Natural killer cell treated with Interleukin-12 subunit alpha and Interleukin-12 subunit beta and Interleukin-15 and Interleukin-18, amount 100 ng/mL, for 72 hours (primary cell): Measurements from ENCODE around the gene FAM3B. TPM values are rescaled to one million over a fixed set of nuclear protein-coding genes. Genes with fewer than 3 reads are reported as not detected.
A peak's percentile ranks its signal among the peaks of the same experiment; 100 is the strongest.

Source experiments
- ATAC-seq, 2 donors: fragments of 150-1000 bp; cut with Tn5 transposase in 1 of 2; sonication (Bioruptor Pico), chemical (Tn5 transposase) in 1 of 2; 2 replicates each; pipeline ENCODE4 v1.10.0; 2021
- DNase-seq: peaks from one replicate; pipeline ENCODE4 v3.0.0; 2022; ENCODE audit warnings: low spot score
- H3K27ac Mint-ChIP-seq, 2 donors: 1 replicate in 1 of 2; 2 replicates in 1 of 2; pipeline ENCODE4 v1.8.0; 2022; ENCODE audit warnings: mixed read lengths in 2 of 2, mild to moderate bottlenecking in 1 of 2, moderate library complexity in 1 of 2
- H3K27me3 Mint-ChIP-seq, 2 donors: 1 replicate in 1 of 2; 2 replicates in 1 of 2; pipeline ENCODE4 v1.8.0; 2022; ENCODE audit warnings: mixed read lengths in 2 of 2
- H3K36me3 Mint-ChIP-seq: one replicate; pipeline ENCODE4 v1.8.0; 2022; ENCODE audit warnings: mixed read lengths
- H3K4me1 Mint-ChIP-seq, 2 donors: 1 replicate in 1 of 2; 2 replicates in 1 of 2; pipeline ENCODE4 v1.8.0; 2022; ENCODE audit warnings: low read depth in 2 of 2, mixed read lengths in 2 of 2, mild to moderate bottlenecking in 1 of 2
- H3K4me3 Mint-ChIP-seq: one replicate; pipeline ENCODE4 v1.8.0; 2022; ENCODE audit warnings: mixed read lengths
- H3K9me3 Mint-ChIP-seq: 2 replicates; pipeline ENCODE4 v1.8.0; 2022; ENCODE audit warnings: mixed read lengths
- total RNA-seq, 2 donors: library from RNA; stranded (reverse); gene quantifications; one replicate each; pipeline ENCODE4 v1.2.3, GENCODE V29; 2022

The FAM3B gene
- total RNA-seq, 2 donors from 2014 or later = not detected

GRCh38 chr21:41373253-41373652 lies 56.7 kb downstream of the FAM3B start:
- DNase-seq (no peak), ATAC-seq (no peak)
- Mint-ChIP-seq H3K27me3 (no peaks in the 10 kb centered on the region), H3K27ac (no peak overlapping the region), H3K4me3 (no peak overlapping the region), H3K9me3 (no peaks in the 10 kb centered on the region), H3K4me1 (peaks cover 21 to 26% of the 10 kb centered on the region in 2 donors), H3K36me3 (peaks cover 4% of the 10 kb centered on the region)

DNA sequence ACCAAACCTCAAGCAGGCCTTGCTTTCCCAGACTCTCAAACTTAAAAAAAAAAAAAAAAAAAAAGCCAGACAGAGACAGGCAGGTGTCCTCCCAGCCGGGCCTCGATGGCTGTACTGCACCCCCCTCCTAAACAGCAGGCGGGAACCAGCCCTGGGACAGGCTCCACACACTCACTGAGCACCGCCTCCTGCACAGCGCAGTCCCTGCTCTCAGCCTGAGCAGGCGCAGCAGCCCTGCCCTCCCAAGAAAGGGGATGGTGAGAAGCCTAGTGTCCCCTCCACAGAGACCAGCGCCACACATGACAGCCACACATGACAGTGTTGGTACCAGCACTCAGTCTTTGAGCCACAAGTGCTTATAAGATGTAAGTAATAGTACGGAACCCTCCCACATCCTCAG lies 57.2 kb downstream of the FAM3B start:
- peaks cover 4% of the 10 kb centered on the region for H3K36me3 Mint-ChIP-seq
- H3K4me1 Mint-ChIP-seq = peaks cover 18 to 26% of the 10 kb centered on the region in 2 donors
- DNase-seq (no peak), ATAC-seq (no peak)
- H3K27me3 Mint-ChIP-seq = no peaks in the 10 kb centered on the region
- H3K27ac Mint-ChIP-seq = no peak overlapping the region
- H3K4me3 Mint-ChIP-seq = no peak overlapping the region
- H3K9me3 Mint-ChIP-seq = no peaks in the 10 kb centered on the region

GRCh38 chr21:41374177-41374712 lies 57.6 kb downstream of the FAM3B start:
- ATAC-seq = no peak
- no peak for DNase-seq
- no peak overlapping the region for H3K4me3 Mint-ChIP-seq
- H3K4me1 Mint-ChIP-seq = peaks cover 15 to 26% of the 10 kb centered on the region in 2 donors
- H3K36me3 Mint-ChIP-seq = peaks cover 4% of the 10 kb centered on the region
- H3K27me3 Mint-ChIP-seq = no peaks in the 10 kb centered on the region
- no peaks in the 10 kb centered on the region for H3K9me3 Mint-ChIP-seq
- no peak overlapping the region for H3K27ac Mint-ChIP-seq

GRCh38 chr21:41374867-41375533 lies 58.4 kb downstream of the FAM3B start:
- DNase-seq (no peak), ATAC-seq (peak in 1 of 2 donors; percentile 50)
- Mint-ChIP-seq H3K27ac (peak overlapping the region in 1 of 2 donors; percentile 57), H3K4me1 (peaks cover 12 to 24% of the 10 kb centered on the region in 2 donors), H3K4me3 (no peak overlapping the region), H3K9me3 (no peaks in the 10 kb centered on the region), H3K27me3 (no peaks in the 10 kb centered on the region), H3K36me3 (peaks cover 4% of the 10 kb centered on the region)

DNA sequence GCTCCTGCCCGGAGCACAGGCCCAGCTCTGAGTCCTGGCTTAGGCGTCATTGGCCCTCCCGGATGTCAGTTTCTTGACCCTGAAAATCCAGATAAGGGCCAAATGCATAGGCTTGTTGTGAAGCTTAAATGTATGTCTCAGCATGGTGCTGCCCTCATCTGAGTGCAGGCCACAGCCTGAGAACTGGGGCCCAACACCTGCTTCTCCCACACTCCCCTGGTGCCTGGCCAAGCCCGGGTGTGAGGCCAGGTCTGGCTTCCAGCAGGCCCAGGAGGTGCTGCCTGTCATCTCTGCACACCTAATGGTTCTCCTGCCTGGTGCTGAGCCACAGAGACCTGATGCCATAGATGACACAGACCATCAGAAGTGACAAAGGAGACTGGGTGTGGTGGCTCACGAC lies 59.3 kb downstream of the FAM3B start:
- Mint-ChIP-seq H3K9me3 (no peaks in the 10 kb centered on the region), H3K4me1 (peaks cover 6 to 15% of the 10 kb centered on the region in 2 donors), H3K4me3 (no peak overlapping the region), H3K36me3 (peaks cover 4% of the 10 kb centered on the region), H3K27me3 (no peaks in the 10 kb centered on the region), H3K27ac (no peak overlapping the region)
- no peak for DNase-seq
- no peak for ATAC-seq

- Mint-ChIP-seq H3K4me3 (no peak overlapping the region), H3K36me3 (peaks cover 4% of the 10 kb centered on the region), H3K27me3 (no peaks in the 10 kb centered on the region), H3K4me1 (peaks cover 5 to 6% of the 10 kb centered on the region in 2 donors), H3K27ac (no peak overlapping the region), H3K9me3 (no peaks in the 10 kb centered on the region)
- DNase-seq = no peak
- ATAC-seq = no peak
These were observed 61.1 kb downstream of the FAM3B start for GRCh38 chr21:41377715-41378114.

DNA sequence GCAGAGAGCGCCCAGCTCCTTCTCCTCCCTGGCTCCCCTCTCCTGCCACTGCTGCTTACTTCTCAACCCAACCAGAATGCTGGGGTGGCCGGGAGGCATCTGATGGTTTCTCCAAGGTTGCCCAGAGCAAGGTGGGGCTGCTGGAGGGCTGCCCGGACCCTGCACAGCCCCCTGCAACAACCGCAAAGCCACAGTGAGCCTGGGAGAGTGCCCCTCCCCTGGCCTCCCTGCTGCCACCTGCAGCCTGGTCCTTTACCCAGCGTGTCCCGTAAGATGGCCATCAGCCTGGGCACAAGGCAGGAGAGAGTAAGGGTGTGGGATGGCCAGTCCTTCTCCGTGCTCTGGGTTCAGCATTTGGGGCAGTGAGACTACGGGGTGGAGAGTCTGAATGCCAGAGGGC lies 62.2 kb downstream of the FAM3B start:
- H3K27me3 Mint-ChIP-seq = no peaks in the 10 kb centered on the region
- no peaks in the 10 kb centered on the region for H3K9me3 Mint-ChIP-seq
- H3K27ac Mint-ChIP-seq = no peak overlapping the region
- H3K36me3 Mint-ChIP-seq = peaks cover 4% of the 10 kb centered on the region
- no peak for DNase-seq
- no peak overlapping the region for H3K4me3 Mint-ChIP-seq
- no peak for ATAC-seq
- peaks cover 5 to 6% of the 10 kb centered on the region in 2 donors for H3K4me1 Mint-ChIP-seq

- no peak overlapping the region for H3K4me3 Mint-ChIP-seq
- H3K36me3 Mint-ChIP-seq = peaks cover 4% of the 10 kb centered on the region
- H3K4me1 Mint-ChIP-seq = peaks cover 2 to 3% of the 10 kb centered on the region in 2 donors
- no peak for DNase-seq
- H3K27me3 Mint-ChIP-seq = no peaks in the 10 kb centered on the region
- no peak for ATAC-seq
- H3K27ac Mint-ChIP-seq = no peak overlapping the region
- no peaks in the 10 kb centered on the region for H3K9me3 Mint-ChIP-seq
These were observed 63.3 kb downstream of the FAM3B start for GRCh38 chr21:41379901-41380300.

DNA sequence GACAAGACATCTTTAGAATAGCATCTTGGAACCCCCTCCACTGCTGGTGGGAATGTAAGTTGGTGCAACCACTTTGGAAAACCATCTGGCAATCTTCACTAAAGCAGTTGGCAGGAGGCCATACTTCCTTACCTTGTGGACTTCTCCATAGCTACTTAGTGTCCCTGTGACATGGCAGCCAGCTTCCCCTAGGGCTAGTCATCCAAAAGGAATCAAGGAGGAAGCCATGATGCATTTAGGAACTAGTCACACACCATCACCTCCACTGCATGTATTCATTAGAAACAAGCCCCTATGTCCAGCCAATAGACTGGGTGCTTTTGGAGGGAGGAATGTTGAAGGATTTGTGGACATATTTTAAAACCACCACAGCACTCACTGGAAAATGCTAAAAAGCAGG lies 65.1 kb downstream of the FAM3B start:
- H3K27me3 Mint-ChIP-seq = no peaks in the 10 kb centered on the region

GRCh38 chr21:41387042-41387819 lies 70.6 kb downstream of the FAM3B start:
- DNase-seq (no peak), ATAC-seq (no peak)
- Mint-ChIP-seq H3K36me3 (no peaks in the 10 kb centered on the region), H3K27me3 (no peaks in the 10 kb centered on the region), H3K4me1 (no peaks in the 10 kb centered on the region), H3K9me3 (no peaks in the 10 kb centered on the region), H3K4me3 (no peak overlapping the region), H3K27ac (no peak overlapping the region)

More for the DNA sequence above, 65.1 kb downstream of the FAM3B start:
- Mint-ChIP-seq H3K27ac (no peak overlapping the region), H3K4me3 (no peak overlapping the region), H3K9me3 (no peaks in the 10 kb centered on the region), H3K4me1 (no peaks in the 10 kb centered on the region), H3K36me3 (peaks cover 4% of the 10 kb centered on the region)
- ATAC-seq (no peak), DNase-seq (no peak)

- Mint-ChIP-seq H3K4me1 (no peaks in the 10 kb centered on the region), H3K27ac (no peak overlapping the region), H3K9me3 (no peaks in the 10 kb centered on the region), H3K4me3 (no peak overlapping the region), H3K27me3 (no peaks in the 10 kb centered on the region), H3K36me3 (no peaks in the 10 kb centered on the region)
- ATAC-seq = peak in 1 of 2 donors; percentile 28
- no peak for DNase-seq
These were observed 71.2 kb downstream of the FAM3B start for GRCh38 chr21:41387824-41388223.

GRCh38 chr21:41388259-41388658 lies 71.7 kb downstream of the FAM3B start:
- ATAC-seq = no peak
- Mint-ChIP-seq H3K27ac (no peak overlapping the region), H3K4me3 (no peak overlapping the region), H3K36me3 (peaks cover under 1% of the 10 kb centered on the region), H3K9me3 (no peaks in the 10 kb centered on the region), H3K4me1 (no peaks in the 10 kb centered on the region), H3K27me3 (no peaks in the 10 kb centered on the region)
- DNase-seq = no peak

- Mint-ChIP-seq H3K27me3 (no peaks in the 10 kb centered on the region), H3K4me1 (no peaks in the 10 kb centered on the region), H3K4me3 (no peak overlapping the region), H3K9me3 (no peaks in the 10 kb centered on the region), H3K36me3 (peaks cover 6% of the 10 kb centered on the region), H3K27ac (no peak overlapping the region)
- ATAC-seq = no peak
- no peak for DNase-seq
These were observed 73.5 kb downstream of the FAM3B start for GRCh38 chr21:41390043-41390639.
